NCI-H1930 (cell line): ENCODE results near the gene CLDN19.
"Not testable (repeated sequence)": the region's sequence is repeated elsewhere in the genome, so short reads cannot be mapped to it uniquely, and the experiment has no call there.

Experiments
- DNase-seq, 2 experiments: peaks; one replicate each; lab custom pipeline; 2025; lab: John Stamatoyannopoulos, UW

CLDN19 gene

GRCh38 chr1:42737986-42738677 lies 1.9 kb downstream of the CLDN19 start:
- no peak for DNase-seq

DNA sequence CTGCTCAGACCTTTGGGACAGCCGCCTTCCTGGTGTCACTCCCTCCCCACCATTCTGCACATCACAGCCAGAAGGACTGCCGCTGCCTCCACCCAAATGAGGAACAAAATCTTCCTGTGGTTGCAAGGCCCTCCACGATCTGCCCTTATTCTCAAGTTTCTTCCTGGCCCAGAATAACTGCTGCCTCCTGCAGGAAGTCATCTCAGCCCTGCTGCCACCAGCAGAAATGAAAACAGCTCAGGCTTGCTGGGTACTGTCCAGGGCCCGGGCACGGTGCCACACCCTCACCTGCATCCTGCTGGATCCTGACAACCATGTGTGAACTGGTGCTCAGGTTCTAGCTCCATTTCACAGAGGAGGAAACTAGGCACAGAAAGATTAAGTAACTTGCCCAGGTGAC lies 2.8 kb downstream of the CLDN19 start:
- no peak for DNase-seq

DNA sequence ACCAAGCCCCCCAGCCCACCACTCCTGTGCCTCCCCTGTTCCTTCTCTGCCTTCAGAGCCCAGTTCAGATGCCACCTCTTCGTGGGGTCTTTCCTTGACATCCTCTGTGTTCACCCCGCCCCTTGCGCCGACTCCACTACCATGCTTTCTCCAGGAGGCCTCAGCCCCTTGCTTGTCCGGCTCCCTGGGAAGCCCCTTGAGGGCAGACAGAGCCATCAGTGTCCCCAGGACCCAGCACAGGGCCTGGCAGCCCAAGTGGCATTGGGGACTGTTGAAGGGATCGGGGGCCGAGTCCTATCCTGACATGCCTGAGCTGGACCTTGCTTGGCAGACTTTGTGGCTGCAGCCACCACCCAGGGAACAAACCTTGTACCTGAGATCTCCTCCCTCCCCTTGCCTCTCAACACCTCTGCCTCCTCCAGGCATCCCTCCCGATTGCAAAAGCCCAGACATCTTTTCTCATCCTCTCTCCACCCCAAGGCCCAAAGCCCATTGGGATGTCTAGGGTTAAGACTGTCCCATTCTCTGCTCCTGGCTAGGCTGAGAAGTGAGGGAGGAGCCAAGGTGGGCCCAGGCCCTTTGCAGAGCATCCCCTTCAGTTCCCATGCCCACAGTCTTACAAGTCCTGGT lies 3.4 kb downstream of the CLDN19 start:
- no peak for DNase-seq

DNA sequence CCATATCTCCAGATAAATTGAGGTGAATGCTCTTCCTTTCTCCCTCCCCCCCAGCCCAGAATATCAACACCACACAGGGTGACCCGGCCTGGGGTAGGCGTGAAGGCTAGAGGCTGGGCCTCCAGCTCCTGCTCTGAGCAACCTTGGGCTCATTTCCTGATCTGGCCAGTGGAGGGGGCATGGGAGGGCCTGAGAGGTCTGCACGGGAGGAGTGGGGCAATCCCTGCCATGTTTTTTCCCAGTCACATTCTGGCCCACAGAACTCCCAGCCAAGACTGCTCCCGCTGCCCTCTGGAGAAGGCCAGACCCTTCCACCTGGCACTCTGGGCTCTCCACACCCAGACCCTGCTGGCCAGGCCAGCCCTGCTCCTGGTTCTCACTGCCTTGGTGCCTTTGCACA lies 3.9 kb downstream of the CLDN19 start:
- no peak for DNase-seq

DNA sequence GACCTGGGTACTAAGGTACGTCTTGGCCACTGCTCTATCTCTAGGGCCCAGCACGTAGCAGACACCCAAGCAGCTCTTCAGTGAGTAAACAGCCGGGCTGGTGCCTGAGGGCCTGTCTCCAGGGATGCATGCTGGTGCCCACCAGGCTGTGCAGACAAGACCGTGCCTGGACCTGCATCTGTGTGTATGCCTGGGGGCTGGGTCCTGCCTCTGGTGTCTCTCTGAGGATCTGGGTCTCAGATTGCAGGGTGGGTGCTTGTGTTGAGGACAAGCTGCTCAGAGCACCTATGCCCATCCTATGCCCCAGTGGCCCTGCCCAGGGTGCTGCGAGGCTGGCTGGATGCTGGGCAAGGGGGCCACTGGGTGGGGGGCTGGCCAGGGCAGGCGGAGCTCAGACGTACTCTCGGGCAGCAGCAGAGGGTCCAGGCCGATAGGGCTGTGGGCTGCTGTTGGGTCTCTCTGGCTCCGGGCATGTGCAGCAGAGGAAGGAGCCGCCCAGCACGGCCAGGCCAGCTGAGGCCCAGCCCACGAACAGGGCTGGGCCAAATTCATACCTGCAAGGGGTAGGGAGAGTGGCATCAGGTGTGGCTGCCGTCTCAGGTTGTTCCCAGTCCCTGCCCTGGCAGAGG lies 4.4 kb downstream of the CLDN19 start:
- no peak for DNase-seq

GRCh38 chr1:42735056-42735455 lies 5.0 kb downstream of the CLDN19 start:
- DNase-seq: no peak

GRCh38 chr1:42734201-42735035 lies 5.6 kb downstream of the CLDN19 start:
- DNase-seq: no peak

GRCh38 chr1:42733415-42734200 lies 6.4 kb downstream of the CLDN19 start:
- no peak for DNase-seq

GRCh38 chr1:42732126-42732680 lies 7.8 kb downstream of the CLDN19 start:
- no peak for DNase-seq

- no peak for DNase-seq
Measured at GRCh38 chr1:42731585-42731984, 8.5 kb downstream of the CLDN19 start.

GRCh38 chr1:42730988-42731387 lies 9.0 kb downstream of the CLDN19 start:
- no peak for DNase-seq

DNA sequence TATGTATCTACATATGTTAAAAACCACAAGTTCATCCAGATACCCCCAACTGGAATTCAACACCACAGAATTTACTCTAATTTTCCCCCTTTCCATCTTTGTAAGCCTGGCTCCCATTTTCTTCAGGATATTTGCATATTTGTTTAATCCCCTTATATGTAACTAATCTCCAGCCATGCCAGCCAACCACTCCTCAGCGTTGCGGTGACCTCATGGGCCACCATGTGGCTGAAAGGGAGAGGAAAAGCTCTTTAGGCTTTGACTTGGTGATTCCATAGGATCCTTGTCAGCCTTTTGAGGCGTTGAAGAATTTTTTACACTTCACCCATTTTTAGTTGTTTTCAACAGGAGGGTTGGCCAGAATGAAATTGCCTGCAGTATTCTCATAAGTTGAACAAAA lies 10.0 kb downstream of the CLDN19 start:
- no peak for DNase-seq

- not testable (repeated sequence) for DNase-seq
Measured at GRCh38 chr1:42725820-42726219, 14.2 kb downstream of the CLDN19 start.

DNA sequence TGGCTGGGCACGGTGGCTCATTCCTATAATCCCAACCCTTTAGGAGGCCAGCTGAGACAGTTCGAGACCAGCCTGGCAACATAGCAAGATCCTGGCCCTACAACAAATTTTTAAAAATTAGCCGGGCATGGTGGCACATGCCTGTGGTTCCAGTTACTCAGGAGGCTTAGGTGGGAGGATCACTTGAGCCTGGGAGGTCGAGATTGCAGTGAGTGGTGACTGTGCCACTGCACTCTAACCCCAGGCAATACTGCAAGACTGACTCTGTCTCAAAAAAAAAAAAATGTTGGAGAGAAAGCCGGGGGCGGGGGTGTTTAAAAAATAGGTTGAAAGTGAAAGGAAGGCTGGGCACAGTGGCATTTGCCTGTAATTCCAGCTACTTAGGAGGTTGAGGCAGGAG lies 16.5 kb downstream of the CLDN19 start:
- DNase-seq: no peak

GRCh38 chr1:42722403-42722802 lies 17.6 kb downstream of the CLDN19 start:
- DNase-seq: not testable (repeated sequence)

- DNase-seq: no peak
Measured at GRCh38 chr1:42721926-42722325, 18.1 kb downstream of the CLDN19 start.

GRCh38 chr1:42720868-42721267 lies 19.2 kb downstream of the CLDN19 start:
- no peak for DNase-seq

DNA sequence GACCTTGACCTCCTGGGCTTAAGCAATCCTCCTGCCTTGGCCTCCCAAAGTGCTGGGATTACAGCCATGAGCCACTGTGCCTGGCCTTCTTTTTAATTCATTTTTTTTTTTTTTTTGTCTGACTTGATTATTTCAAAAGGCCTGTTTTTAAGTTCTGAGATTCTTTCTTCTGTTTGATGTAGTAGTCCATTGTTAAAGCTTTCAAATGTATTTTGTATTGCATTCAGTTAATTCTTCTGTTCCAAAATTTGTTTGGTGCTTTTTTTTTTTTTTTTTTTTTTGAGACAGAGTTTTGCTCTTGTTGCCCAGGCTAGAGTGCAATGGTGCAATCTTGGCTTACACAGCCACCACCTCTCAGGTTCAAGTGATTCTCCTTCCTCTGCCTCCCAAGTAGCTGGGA lies 25.6 kb downstream of the CLDN19 start:
- not testable (repeated sequence) for DNase-seq

DNA sequence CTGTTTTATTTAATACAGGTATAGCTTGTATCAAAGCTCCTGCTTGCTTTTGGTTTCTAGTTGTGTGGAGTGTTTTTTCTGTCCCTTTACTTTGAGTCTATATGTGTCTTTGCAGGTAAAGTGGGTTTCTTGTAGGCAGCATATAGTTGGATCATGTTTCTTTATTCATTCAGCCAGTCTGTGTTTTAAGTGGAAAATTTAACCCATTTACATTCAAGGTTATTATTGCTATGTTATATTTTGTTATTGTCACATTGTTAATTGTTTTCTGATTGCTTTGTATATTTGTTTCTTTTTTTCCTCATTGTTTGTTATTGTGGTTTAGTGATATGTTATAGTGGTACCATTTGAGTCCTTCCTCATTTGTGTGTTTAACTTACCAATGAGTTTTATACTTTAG lies 26.7 kb downstream of the CLDN19 start:
- no peak for DNase-seq

DNA sequence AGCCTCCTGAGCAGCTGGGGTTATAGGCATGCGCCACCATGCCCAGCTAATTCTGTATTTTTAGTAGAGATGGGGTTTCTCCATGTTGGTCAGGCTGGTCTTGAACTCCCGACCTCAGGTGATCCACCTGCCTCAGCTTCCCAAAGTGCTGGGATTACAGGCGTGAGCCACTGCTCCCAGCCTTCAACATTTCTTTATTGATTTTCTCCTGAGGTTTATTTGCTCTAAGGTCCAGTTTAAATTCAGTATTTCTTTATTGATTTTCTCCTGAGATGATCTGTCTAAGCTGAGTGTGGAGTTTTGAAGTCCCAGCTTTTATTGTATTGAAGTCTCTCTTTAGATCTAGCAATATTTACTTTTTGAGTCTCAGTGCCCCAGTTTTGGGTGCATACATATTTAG lies 27.2 kb downstream of the CLDN19 start:
- DNase-seq: not testable (repeated sequence)

- no peak for DNase-seq
Measured at GRCh38 chr1:42703888-42704464, 36.1 kb downstream of the CLDN19 start.
